Activated naive CD8-positive, alpha-beta T cell treated with anti-CD3 and anti-CD28 coated beads for 36 hours (primary cell): ENCODE results near the gene LUZP1. TPM values are rescaled to one million over a fixed set of nuclear protein-coding genes. Genes with fewer than 3 reads are reported as not detected.

Experiments
- DNase-seq: peaks from one replicate; pipeline ENCODE4 v3.0.0; 2021
- H3K27ac Mint-ChIP-seq: one replicate; pipeline ENCODE4 v1.8.0; 2022; ENCODE audit warnings: mild to moderate bottlenecking, moderate library complexity, mixed read lengths
- H3K27me3 Mint-ChIP-seq: one replicate; pipeline ENCODE4 v1.8.0; 2022; ENCODE audit warnings: mild to moderate bottlenecking, mixed read lengths
- H3K36me3 Mint-ChIP-seq: one replicate; pipeline ENCODE4 v1.8.0; 2021; ENCODE audit warnings: mild to moderate bottlenecking, mixed read lengths
- H3K4me1 Mint-ChIP-seq: one replicate; pipeline ENCODE4 v1.8.0; 2021; ENCODE audit warnings: mixed read lengths
- H3K4me3 Mint-ChIP-seq: one replicate; pipeline ENCODE4 v1.8.0; 2022; ENCODE audit warnings: mild to moderate bottlenecking, moderate library complexity, mixed read lengths
- H3K9me3 Mint-ChIP-seq: one replicate; pipeline ENCODE4 v1.8.0; 2022; ENCODE audit warnings: mixed read lengths
- total RNA-seq, 2 experiments: library from RNA; stranded (reverse); gene quantifications; one replicate each; pipeline ENCODE4 v1.2.3, GENCODE V29; 2021

Gene LUZP1
- total RNA-seq, 2 experiments from 2014 or later, result 18.4 to 20.1 TPM

DNA sequence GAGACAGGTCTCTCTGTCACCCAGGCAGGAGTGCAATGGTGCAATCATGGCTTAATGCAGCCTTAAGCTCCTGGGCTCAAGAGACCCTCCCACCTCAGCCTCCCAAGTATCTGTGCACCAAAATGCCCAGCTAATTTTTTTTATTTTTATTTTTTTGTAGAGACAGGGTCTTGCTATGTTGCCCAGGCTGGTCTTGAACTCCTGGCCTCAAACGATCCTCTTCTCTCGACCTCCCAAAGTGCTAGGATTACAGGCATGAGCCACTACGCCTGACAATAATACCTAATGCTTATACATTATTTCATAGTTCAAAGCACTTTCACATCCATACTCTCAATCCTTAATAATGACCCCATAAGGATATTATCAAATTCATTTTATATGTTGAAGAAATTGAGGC, 48.3 kb downstream of the LUZP1 start:
- H3K4me3 Mint-ChIP-seq, result no peak overlapping the region
- H3K9me3 Mint-ChIP-seq, result no peaks in the 10 kb centered on the region
- H3K27ac Mint-ChIP-seq, result no peak overlapping the region
- no peak for DNase-seq
- peaks cover 51% of the 10 kb centered on the region for H3K4me1 Mint-ChIP-seq
- no peaks in the 10 kb centered on the region for H3K27me3 Mint-ChIP-seq
- H3K36me3 Mint-ChIP-seq, result no peaks in the 10 kb centered on the region

DNA sequence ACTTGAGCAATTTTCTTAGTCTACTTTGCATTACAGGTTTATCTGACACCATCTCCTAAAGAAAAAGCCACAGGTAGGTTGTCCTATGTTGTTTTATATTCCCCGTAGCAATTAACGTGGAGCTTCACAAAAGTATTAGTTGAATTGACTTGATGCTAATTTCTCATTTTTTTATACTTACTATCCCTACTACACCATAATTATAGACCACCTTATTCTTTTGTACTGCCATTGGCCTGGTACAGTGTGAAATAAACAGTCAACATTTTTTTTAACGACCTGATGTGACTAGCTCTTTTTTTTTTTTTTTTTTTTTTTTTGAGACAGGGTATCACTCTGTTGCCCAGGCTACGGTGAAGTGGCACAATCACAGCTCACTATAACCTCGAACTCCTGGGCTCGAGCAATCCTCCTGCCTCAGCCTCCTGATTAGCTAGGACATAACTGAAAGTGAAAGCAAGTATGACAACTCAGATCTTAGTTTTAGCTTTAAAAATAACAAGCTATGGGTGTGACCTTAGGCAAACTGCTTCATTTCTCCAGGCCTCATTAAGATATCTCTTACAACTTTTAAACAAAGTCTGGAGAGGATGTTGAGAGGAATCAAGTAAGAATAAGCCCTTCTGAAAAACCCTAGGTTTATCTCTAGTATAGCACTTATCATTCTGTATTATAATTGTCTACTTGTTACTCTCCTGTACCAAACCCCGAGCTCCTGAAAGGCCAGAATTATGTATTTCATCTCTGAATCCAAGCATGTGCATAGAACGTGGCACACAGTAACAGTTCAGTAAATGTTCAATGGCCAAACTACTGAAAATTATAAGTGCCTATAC, 49.5 kb downstream of the LUZP1 start:
- Mint-ChIP-seq H3K4me3 (no peak overlapping the region), H3K9me3 (no peaks in the 10 kb centered on the region), H3K36me3 (no peaks in the 10 kb centered on the region), H3K4me1 (peaks cover 49% of the 10 kb centered on the region), H3K27me3 (no peaks in the 10 kb centered on the region), H3K27ac (peak overlapping the region; percentile 38)
- peak; percentile 18 for DNase-seq

DNA sequence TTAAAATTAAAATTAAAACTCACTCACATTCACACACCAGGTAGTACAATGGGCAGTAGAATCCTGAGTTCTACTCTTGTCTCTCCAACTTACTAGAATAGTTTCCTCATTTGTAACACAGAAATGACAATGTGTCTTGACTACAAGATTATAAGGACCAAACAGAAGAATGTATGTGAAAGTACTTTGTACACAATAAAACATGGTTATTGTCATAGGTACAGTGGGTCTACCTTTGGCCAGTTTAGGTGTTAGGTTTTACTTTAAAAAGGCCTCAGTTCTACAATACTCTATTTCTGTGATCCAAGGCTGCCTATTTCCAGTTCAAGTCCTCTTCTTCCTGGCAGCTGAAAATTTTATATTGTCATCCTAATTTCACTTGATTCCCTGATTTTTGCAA, 50.2 kb downstream of the LUZP1 start:
- peaks cover 50% of the 10 kb centered on the region for H3K4me1 Mint-ChIP-seq
- H3K27ac Mint-ChIP-seq, result no peak overlapping the region
- no peaks in the 10 kb centered on the region for H3K36me3 Mint-ChIP-seq
- no peak for DNase-seq
- no peaks in the 10 kb centered on the region for H3K9me3 Mint-ChIP-seq
- no peak overlapping the region for H3K4me3 Mint-ChIP-seq
- H3K27me3 Mint-ChIP-seq, result no peaks in the 10 kb centered on the region

DNA sequence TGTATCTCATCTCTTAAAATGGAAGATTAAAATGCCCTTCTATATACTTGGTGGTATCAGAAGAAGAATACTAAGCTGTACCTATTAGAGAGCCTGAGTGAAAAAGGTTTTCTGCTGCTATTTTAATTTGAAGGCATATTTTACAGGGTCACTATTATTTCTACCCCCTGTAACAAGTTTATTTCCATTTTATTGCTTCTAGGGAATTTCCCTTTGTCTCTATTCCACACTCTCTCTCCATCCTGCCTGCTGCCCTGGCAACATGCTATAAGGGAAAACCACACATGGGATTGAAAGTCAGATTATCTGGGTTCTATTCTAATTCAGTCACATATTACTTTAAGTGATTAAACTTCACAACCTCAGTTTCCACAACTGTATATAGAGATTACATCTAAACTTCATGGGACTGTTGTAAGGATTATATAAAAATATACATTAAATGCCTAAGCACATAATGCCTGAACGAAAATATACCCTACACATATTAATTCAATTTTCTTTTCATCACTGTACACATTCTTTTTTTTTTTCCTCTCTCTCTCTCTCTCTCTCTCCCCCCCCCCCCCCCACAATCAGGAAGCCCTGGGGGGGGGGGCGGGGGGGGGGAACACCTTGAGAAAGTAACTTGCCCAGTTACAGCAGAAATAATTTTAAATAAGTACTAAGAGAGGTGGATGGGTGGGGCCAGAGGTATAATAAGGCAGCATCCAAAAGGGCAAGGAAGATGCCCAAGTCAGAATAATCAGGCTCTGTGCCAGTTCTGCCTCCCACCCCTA, 51.5 kb downstream of the LUZP1 start:
- H3K4me1 Mint-ChIP-seq, result peaks cover 60% of the 10 kb centered on the region
- no peak for DNase-seq
- H3K27ac Mint-ChIP-seq, result no peak overlapping the region
- H3K36me3 Mint-ChIP-seq, result no peaks in the 10 kb centered on the region
- H3K27me3 Mint-ChIP-seq, result no peaks in the 10 kb centered on the region
- H3K9me3 Mint-ChIP-seq, result no peaks in the 10 kb centered on the region
- H3K4me3 Mint-ChIP-seq, result no peak overlapping the region

DNA sequence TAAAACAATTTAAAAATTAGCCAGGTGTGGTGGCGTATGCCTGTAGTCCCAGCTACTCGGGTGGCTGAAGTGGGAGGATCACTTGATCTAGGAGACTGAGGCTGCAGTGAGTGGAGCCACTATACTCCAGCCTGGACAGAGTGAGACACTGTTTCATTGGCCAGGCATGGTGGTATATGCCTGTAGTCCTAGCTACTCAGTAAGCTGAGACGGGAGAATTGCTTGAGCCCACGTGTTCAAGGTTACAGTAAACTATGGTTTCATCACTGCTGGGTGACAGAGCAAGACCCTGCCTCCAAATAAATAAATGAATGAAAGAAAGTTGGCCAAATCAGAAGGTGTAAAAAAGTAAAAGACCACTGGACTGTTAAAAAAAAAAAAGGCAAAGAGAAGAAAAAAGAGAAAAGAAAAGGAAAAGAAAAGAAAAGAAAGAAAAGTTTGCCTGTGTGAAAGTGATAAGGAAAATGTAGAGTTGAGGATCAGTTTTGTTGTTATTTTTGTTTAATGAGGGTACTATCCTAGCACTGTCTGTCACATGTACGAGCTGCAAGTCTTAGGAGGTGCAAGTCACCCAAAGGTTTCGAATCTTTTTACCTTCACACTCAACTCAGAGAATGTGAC, 52.3 kb downstream of the LUZP1 start:
- Mint-ChIP-seq H3K36me3 (no peaks in the 10 kb centered on the region), H3K4me1 (peaks cover 67% of the 10 kb centered on the region), H3K4me3 (no peak overlapping the region), H3K27me3 (no peaks in the 10 kb centered on the region), H3K27ac (no peak overlapping the region), H3K9me3 (no peaks in the 10 kb centered on the region)
- DNase-seq, result no peak

DNA sequence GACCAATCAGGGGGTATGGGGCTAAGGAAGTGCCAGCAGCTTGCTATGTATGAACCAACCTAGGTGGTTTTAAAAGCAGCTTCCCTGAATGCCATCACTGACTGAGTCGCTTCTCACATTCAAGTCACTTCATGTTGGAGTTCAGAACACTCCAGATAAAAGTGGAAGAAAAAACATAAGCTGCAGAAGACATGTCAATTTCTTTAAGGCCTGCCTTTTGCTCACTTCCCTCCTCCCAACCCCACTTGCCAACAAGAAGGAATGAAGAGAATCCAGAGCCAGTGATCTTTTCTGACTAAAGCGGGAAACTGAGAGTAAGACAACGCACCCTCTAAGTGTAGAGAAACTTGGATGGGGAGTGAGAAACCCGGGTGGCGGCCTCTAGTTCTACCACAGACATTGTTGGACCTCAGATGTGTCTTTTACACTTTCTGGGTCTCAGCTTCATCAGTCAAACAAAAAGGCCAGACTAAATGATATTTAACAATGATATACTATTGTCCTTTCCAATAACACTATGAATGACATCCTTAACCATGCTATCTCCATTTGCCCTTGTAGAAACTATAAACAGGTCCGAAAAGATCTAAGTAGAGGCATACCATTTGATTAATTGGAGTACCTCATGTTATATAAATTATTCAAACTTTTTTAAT, 54.1 kb downstream of the LUZP1 start:
- DNase-seq, result no peak
- H3K27me3 Mint-ChIP-seq, result no peaks in the 10 kb centered on the region
- peaks cover 69% of the 10 kb centered on the region for H3K4me1 Mint-ChIP-seq
- H3K27ac Mint-ChIP-seq, result no peak overlapping the region
- no peaks in the 10 kb centered on the region for H3K9me3 Mint-ChIP-seq
- no peaks in the 10 kb centered on the region for H3K36me3 Mint-ChIP-seq
- no peak overlapping the region for H3K4me3 Mint-ChIP-seq

DNA sequence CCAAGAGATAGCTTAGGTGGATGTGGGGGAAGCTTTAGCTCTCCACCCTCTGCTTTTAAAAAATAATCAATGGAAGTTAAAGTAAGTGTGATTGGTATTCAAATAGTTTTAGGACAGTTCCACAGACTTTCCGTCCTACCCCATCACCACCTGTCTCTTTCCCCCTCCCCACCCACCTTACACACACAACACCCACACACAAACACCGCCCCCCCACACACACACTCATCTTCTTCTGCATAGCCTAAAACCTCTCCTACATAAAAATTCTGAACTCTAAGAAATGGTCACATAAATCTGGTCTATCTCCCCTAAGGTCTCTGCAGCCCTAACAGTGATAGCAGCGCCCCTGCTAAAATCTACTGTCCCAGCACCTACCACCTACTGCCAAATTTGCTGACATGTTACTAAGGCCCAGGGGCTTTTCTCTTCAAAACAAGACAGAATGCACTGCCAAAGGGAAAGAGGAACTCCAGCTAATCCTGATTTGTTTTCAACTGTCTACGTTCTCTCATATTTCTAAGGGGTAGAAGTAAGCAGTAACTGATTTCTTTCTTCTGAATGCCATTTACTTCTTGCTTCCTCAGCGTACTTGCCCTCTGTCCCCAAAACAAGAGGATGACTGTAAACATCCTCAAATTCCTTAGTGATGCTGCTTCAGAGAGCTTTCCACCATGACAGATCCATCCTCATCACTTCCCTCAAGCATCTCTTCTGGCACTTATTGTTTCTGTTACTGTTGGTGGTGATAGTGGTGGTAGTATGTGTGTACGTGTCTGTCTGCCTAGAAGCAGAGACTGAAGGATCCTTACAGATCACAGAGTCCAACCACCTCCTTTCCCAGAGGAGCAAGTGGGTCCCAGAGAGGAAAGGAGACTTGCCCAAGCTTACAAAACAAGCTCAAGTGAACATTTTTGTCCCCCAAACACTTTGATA, 56.8 kb downstream of the LUZP1 start:
- H3K4me3 Mint-ChIP-seq, result no peak overlapping the region
- DNase-seq, result no peak
- H3K4me1 Mint-ChIP-seq, result peaks cover 62% of the 10 kb centered on the region
- H3K9me3 Mint-ChIP-seq, result no peaks in the 10 kb centered on the region
- H3K27ac Mint-ChIP-seq, result no peak overlapping the region
- peaks cover 10% of the 10 kb centered on the region for H3K36me3 Mint-ChIP-seq
- no peaks in the 10 kb centered on the region for H3K27me3 Mint-ChIP-seq

DNA sequence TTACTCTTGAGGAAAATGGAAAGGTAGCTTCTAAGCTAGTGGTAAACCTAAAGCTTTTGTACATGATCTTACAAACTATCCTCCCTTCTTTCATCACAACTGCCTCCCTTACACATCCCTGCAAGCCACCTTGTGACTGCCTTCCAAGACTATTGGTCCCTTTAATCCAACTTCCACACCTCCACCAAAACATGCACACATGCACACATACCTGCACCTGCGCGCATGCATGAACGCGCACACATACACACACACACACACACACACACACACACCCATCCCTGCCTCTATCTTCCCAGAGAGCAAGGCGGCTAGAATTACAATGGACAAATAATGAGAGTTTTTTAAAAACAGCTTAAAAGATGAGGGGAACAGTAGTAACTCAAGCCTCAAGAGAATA, 58.3 kb downstream of the LUZP1 start:
- Mint-ChIP-seq H3K36me3 (peaks cover 11% of the 10 kb centered on the region), H3K27ac (peak overlapping the region; percentile 0), H3K9me3 (no peaks in the 10 kb centered on the region), H3K4me1 (peaks cover 56% of the 10 kb centered on the region), H3K27me3 (no peaks in the 10 kb centered on the region), H3K4me3 (no peak overlapping the region)
- DNase-seq, result no peak

DNA sequence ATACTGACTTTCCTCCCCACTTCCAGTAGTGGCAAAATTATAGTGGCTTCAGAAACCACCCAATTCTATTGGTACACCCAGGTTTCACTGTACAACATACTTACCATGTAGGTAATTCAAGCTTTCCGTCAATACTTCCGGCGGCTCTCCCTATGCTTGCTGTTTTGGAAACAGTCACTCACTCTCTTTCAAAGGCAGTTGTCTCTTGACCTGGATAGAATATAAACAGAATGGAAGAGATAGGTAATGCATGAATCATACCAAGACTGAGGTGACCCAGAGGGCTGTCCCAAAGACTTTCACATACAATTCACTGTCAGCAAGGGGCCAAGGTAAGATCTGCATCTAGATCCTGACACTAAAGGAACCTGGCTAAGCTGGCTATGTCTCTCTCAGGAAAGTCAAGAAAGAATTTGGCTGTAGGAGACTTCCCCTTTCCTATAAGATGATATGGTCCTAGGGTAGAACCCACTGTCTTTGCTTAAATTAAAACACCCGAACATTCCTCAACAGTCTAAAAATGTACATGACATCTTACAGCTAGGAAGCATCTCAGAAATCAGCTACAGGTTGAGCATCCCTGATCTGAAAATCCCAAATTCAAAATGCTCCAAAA, 59.6 kb downstream of the LUZP1 start:
- Mint-ChIP-seq H3K4me1 (peaks cover 45% of the 10 kb centered on the region), H3K27me3 (no peaks in the 10 kb centered on the region), H3K9me3 (no peaks in the 10 kb centered on the region), H3K4me3 (no peak overlapping the region), H3K36me3 (peaks cover 15% of the 10 kb centered on the region), H3K27ac (no peak overlapping the region)
- peak; percentile 19 for DNase-seq

DNA sequence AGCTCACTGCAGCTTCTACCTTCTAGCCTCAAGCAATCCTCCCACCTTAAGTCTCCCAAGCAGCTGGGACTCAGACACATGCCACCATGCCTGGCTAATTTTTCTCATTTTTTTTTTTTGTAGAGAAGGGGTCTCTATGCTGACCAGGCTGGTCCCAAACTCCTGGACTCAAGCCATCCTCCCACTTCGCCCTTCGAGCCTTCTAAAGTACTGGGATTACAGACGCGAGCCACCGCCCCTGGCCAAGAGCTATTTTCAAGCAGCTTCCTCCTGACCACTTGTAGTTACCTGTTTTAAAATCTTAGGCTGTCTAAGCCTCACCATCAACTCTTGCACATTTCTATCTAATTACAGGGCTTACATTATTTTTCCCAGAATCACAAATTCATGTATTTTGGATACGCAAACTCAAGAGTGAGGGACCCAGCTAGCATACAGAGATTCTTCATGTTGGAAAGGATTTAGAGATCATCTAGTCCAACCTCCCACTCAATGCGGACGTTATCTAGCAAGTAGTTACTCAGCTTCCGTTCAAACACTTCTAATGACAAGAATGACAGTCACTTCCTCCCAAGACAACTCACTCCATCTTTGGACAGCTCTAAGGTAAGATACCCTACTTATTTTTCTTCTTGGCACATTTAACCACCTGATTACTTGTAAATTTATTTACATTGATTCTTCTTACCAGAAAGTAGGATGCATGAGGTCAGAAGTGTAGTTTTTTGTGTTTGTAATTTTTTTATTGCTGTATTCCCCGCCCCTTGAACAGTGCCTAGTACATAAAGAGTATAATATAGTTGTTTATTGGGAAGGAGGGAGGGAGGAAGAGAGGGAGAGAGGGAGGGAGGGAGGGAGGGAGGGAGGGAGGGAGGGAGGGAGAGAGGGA, 65.4 kb downstream of the LUZP1 start:
- peak overlapping the region; percentile 73 for H3K4me3 Mint-ChIP-seq
- peak overlapping the region; percentile 90 for H3K27ac Mint-ChIP-seq
- H3K27me3 Mint-ChIP-seq, result no peaks in the 10 kb centered on the region
- peaks cover 13% of the 10 kb centered on the region for H3K36me3 Mint-ChIP-seq
- no peak for DNase-seq
- H3K9me3 Mint-ChIP-seq, result peaks cover 1% of the 10 kb centered on the region
- peaks cover 26% of the 10 kb centered on the region for H3K4me1 Mint-ChIP-seq

DNA sequence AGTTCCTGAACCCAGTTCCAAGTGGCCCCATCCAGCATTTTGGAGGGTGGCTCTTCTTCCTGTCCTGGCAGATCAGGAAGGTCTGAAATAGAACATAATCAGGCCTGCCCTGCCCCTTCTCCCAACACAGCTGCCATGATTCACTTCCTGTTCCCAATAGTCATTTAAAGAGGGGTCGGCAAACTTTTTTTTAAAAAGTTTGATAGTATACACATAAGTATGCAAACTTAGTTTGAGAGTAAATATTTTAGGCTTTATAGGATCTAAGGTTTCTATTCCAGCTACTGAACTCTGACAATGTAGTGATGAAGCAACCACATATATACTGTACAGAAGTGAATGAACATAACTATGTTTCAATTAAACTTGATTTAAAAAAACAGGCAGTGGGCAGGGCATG, 66.4 kb downstream of the LUZP1 start:
- no peak overlapping the region for H3K4me3 Mint-ChIP-seq
- H3K4me1 Mint-ChIP-seq, result peaks cover 26% of the 10 kb centered on the region
- H3K27me3 Mint-ChIP-seq, result no peaks in the 10 kb centered on the region
- DNase-seq, result no peak
- H3K36me3 Mint-ChIP-seq, result peaks cover 8% of the 10 kb centered on the region
- H3K27ac Mint-ChIP-seq, result no peak overlapping the region
- H3K9me3 Mint-ChIP-seq, result peaks cover 1% of the 10 kb centered on the region

DNA sequence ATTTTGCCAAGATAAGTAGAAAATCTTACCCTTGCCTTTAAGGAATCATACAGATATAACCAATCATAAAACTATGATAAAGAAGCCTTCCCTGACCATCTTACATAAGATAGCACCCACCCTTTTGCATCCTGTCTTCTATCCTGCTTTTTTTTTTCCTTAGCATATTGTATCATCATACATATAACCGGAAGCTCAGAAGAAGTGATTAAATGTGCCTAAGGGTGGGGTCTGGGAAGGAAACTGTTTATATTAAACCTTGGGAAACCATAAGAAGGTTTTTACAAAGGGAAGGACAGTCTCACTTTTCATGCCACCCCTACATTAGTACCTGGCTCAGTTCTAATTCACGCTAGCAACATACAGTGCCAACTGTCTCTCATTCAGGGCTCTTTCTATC, 66.8 kb downstream of the LUZP1 start:
- no peak for DNase-seq
- peaks cover 7% of the 10 kb centered on the region for H3K36me3 Mint-ChIP-seq
- H3K9me3 Mint-ChIP-seq, result peaks cover 1% of the 10 kb centered on the region
- H3K4me1 Mint-ChIP-seq, result peaks cover 26% of the 10 kb centered on the region
- no peaks in the 10 kb centered on the region for H3K27me3 Mint-ChIP-seq
- no peak overlapping the region for H3K4me3 Mint-ChIP-seq
- H3K27ac Mint-ChIP-seq, result no peak overlapping the region
